GM21825 (cell line): ENCODE measurements around the gene CYSRT1.

ENCODE experiments used
- ATAC-seq: cut with Tn5 transposase; IDR thresholded peaks from one replicate; pipeline ENCODE4 v1.9.1; 2021; ENCODE audit warnings: mild to moderate bottlenecking, moderate library complexity; ENCODE audit not compliant: unreplicated experiment

Gene CYSRT1

GRCh38 chr9:137224830-137225694, at the start of gene CYSRT1:
Gene CYSRT1 (plus strand): TSS chr9:137225174. CDS start chr9:137225622, 448 bp downstream.
- no peak for ATAC-seq

- no peak for ATAC-seq
Measured at GRCh38 chr9:137175345-137175961, 49.5 kb upstream of the CYSRT1 start.

- no peak for ATAC-seq
Measured at GRCh38 chr9:137176302-137177182, 48.4 kb upstream of the CYSRT1 start.

GRCh38 chr9:137178201-137178938, 46.6 kb upstream of the CYSRT1 start:
- ATAC-seq = no peak

GRCh38 chr9:137178939-137179630, 45.9 kb upstream of the CYSRT1 start:
- ATAC-seq = no peak

- no peak for ATAC-seq
Measured at GRCh38 chr9:137179761-137180160, 45.2 kb upstream of the CYSRT1 start.

GRCh38 chr9:137180491-137180890, 44.5 kb upstream of the CYSRT1 start:
- no peak for ATAC-seq

- ATAC-seq = no peak
Measured at GRCh38 chr9:137181680-137182079, 43.3 kb upstream of the CYSRT1 start.

- ATAC-seq = no peak
Measured at GRCh38 chr9:137182836-137183235, 42.1 kb upstream of the CYSRT1 start.

GRCh38 chr9:137183980-137184595, 40.9 kb upstream of the CYSRT1 start:
- no peak for ATAC-seq

- ATAC-seq = no peak
Measured at GRCh38 chr9:137184881-137185660, 39.9 kb upstream of the CYSRT1 start.

- ATAC-seq = no peak
Measured at GRCh38 chr9:137185921-137186320, 39.1 kb upstream of the CYSRT1 start.

- ATAC-seq = no peak
Measured at GRCh38 chr9:137186385-137186784, 38.6 kb upstream of the CYSRT1 start.

- ATAC-seq = no peak
Measured at GRCh38 chr9:137187386-137187785, 37.6 kb upstream of the CYSRT1 start.

GRCh38 chr9:137188086-137188489, 36.9 kb upstream of the CYSRT1 start:
- ATAC-seq = no peak

- ATAC-seq = peak; percentile 66
Measured at GRCh38 chr9:137188490-137189296, 36.3 kb upstream of the CYSRT1 start, which contains the start of the genes ANAPC2 and SSNA1. Gene ANAPC2 (minus strand): TSS chr9:137188560. CDS start chr9:137188532, 28 bp downstream. Gene SSNA1 (plus strand): TSS chr9:137188676. CDS start chr9:137188727, 51 bp downstream.
